Stimulated activated CD4-positive, alpha-beta T cell treated with anti-CD3 and anti-CD28 coated beads, Interleukin-12 subunit alpha, Interleukin-12 subunit beta, amount 100 ng/mL, for 4 hours (primary cell): Measurements from ENCODE around the gene TRAF1.

Experiments used
- DNase-seq: peaks from one replicate; pipeline ENCODE4 v3.0.0-alpha.2; 2020

Gene TRAF1

GRCh38 chr9:120938851-120939250, 12.3 kb upstream of the TRAF1 start:
- DNase-seq, result no peak

GRCh38 chr9:120937596-120937995, 11.0 kb upstream of the TRAF1 start:
- DNase-seq, result no peak

- no peak for DNase-seq
Measured at GRCh38 chr9:120937127-120937526, 10.5 kb upstream of the TRAF1 start.

GRCh38 chr9:120936764-120937122, 10.1 kb upstream of the TRAF1 start:
- no peak for DNase-seq

GRCh38 chr9:120936011-120936763, 9.6 kb upstream of the TRAF1 start:
- peak; percentile 96 for DNase-seq

- DNase-seq, result no peak
Measured at GRCh38 chr9:120935383-120935857, 8.8 kb upstream of the TRAF1 start.

GRCh38 chr9:120934281-120934680, 7.7 kb upstream of the TRAF1 start:
- no peak for DNase-seq

GRCh38 chr9:120933310-120934055, 6.9 kb upstream of the TRAF1 start:
- DNase-seq, result no peak

- no peak for DNase-seq
Measured at GRCh38 chr9:120932086-120932823, 5.7 kb upstream of the TRAF1 start.

- no peak for DNase-seq
Measured at GRCh38 chr9:120931231-120932085, 4.9 kb upstream of the TRAF1 start.

GRCh38 chr9:120929229-120929791, 2.7 kb upstream of the TRAF1 start:
- no peak for DNase-seq

- peak; percentile 71 for DNase-seq
Measured at GRCh38 chr9:120928483-120929228, 2.1 kb upstream of the TRAF1 start.

- no peak for DNase-seq
Measured at GRCh38 chr9:120928015-120928482, 1.5 kb upstream of the TRAF1 start.

GRCh38 chr9:120927269-120928014, 846 bp upstream of the TRAF1 start:
- no peak for DNase-seq

- peak; percentile 74 for DNase-seq
Measured at GRCh38 chr9:120925535-120926396, 830 bp downstream of the TRAF1 start.

GRCh38 chr9:120924698-120925534, 1.7 kb downstream of the TRAF1 start:
- DNase-seq, result no peak

- no peak for DNase-seq
Measured at GRCh38 chr9:120923620-120924328, 2.8 kb downstream of the TRAF1 start.
